Kasumi-1 (cell line): ENCODE measurements around the gene PIMREG.
A peak's percentile ranks its signal among the peaks of the same experiment; 100 is the strongest.
"Not testable (repeated sequence)": the region's sequence is repeated elsewhere in the genome, so short reads cannot be mapped to it uniquely, and the experiment has no call there.

Experiments
- DNase-seq, 2 experiments: peaks; one replicate each; lab custom pipeline; 2025; lab: John Stamatoyannopoulos, UW

Gene PIMREG

DNA sequence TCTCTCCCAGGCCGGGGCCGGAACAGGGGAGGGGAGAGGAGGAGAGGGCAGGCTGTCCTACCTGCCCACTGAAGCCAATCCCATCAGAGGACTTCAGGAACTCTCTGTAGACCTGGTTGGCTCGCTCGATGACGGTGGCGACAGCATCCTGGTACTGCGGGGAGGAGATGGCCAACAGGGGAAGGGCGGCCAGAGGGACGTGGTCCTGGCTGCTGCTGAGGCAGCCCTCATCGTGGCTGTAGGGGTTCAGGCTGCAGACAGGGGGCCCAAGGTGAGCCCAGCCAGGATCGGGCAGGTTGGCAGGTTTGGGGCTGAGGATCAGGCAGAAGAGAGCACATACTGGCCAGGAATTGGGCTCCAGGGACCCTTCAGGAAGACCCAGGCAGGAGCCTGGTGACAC, 34.2 kb downstream of the PIMREG start:
- no peak for DNase-seq

DNA sequence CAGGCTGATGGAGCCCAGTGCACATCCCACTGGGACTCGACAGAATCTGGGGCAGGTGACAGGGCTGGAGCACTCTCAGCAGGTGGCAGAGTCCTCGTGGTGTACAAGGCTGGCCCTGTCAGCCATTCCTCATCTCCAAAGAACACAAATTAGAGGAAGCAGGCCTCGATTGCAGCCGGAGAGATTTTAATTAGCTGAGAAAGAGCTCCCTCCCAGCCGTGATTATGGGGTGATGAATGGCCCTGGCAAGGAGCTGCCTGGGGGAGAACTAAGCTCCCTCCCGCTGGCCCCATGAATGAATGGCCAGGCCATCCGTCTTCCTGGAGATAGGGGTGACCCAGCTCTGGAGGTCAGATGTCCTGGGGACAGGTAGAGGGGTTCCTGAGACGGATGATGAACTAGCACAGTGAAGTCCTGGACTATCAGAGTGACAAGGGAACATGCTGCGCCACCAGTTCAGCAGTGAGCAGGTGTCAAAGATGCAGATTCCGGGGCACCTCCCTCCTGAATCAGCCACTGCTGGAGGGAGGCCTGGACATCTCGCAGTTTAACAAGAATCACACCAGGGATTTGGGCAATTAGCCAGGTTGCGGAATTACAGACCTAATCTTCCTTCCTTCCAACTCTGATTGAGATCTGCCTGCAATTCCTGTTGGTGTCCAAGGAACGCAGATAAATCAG, 35.5 kb downstream of the PIMREG start:
- no peak for DNase-seq

DNA sequence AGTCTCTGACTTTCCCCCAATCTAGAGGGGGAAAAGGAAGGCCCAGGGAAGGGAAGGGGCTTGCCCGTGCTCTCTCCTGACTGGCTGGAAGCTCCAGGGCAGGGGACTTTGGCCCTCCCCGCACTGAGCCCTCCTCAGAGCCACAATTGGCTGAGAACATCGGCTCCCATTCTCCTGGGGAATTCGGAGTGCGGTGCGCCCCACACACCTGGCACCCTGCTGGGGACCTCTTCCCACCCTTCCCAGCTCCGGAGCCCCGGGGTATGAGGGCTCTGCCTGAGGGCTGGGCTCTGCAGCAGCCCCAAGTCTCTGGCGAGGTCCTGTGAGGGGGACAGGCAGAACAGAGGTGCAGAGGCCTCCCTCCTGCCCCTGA, 36.0 kb downstream of the PIMREG start:
- no peak for DNase-seq

DNA sequence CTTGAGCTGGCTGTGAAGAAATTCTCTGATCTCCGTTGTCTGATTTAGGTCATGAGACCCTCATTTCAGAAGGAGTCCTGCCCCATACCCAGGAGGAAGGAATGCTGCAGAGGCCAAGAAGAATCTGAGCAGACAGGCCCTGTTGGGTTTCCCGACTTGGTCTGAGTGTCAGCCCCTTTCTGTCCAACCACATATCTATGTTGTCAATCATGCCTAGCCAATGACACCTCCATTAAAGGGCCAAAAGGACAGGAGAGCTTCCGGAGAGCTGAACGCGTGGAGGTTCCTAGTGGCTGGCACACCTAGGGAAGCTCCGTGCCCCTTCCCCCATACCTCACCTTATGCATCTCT, 37.8 kb downstream of the PIMREG start:
- DNase-seq: no peak

DNA sequence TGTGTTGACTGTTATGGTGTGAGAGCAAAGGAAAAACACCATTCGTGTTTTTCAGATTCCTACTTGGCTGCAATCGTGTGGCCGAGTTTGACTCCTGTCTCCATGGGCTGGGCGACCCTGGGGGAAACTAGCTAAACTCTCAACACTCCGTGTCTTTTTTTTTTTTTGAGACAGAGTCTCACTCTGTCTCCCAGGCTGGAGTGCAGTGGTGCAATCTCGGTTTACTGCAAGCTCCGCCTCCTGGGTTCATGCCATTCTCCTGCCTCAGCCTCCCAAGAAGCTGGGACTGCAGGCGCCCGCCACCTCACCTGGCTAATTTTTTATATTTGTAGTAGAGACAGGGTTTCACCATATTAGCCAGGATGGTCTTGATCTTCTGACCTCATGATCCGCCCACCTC, 38.5 kb downstream of the PIMREG start:
- DNase-seq: not testable (repeated sequence)

DNA sequence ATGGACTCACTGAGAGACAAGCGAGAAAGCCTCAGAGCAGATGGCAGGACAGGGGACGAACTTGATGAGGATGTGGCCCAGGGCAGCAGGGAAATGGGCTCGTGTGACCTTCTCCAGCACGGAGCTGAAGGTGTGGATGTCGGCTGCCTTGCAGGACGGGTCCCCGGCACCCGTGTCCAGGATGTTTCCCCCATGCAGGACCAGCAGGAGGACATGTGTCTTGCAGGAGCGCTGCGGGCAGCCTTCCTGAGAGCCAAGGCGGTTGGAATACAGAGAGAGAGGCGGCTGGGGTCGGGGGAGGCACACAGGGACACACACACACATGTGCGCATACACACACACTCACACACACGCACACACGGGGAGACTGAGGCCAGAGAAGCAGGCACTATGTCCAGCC, 39.3 kb downstream of the PIMREG start:
- no peak for DNase-seq

DNA sequence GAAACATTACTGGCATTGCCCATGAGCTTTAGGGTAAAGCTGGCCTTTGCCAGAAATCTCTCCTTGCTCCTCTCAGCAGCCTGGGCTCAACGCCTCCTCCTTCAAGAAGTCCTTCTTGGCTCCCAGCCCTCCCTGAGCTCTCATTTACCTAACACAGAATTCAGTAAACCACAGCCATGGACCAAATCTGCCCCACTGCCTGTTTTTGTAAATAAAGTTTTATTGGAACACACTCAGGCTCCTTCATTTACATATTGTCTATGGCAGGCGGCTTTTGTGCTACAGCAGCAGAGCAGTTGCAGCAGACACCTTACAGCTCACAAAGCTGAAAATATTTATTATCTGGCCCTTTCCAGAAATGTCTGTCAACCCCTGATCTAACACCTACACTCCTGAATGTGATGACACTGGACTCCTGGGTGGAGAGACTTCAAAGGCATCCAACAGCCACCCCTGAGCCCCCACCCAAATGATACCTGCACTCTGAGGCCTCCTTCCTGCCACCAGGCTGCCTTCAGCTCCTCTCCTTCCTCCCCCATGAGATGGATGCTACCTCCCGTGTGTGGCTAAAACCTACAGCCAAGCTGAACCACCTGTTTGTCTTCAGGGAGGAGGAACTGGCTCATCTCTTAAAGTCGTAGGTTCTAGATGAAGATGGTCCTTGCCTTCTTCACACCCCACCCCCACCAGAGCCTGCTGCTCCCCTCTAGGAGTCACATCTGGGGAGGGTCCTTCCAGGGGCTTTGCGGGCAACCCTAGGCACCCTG, 41.6 kb downstream of the PIMREG start:
- no peak for DNase-seq

DNA sequence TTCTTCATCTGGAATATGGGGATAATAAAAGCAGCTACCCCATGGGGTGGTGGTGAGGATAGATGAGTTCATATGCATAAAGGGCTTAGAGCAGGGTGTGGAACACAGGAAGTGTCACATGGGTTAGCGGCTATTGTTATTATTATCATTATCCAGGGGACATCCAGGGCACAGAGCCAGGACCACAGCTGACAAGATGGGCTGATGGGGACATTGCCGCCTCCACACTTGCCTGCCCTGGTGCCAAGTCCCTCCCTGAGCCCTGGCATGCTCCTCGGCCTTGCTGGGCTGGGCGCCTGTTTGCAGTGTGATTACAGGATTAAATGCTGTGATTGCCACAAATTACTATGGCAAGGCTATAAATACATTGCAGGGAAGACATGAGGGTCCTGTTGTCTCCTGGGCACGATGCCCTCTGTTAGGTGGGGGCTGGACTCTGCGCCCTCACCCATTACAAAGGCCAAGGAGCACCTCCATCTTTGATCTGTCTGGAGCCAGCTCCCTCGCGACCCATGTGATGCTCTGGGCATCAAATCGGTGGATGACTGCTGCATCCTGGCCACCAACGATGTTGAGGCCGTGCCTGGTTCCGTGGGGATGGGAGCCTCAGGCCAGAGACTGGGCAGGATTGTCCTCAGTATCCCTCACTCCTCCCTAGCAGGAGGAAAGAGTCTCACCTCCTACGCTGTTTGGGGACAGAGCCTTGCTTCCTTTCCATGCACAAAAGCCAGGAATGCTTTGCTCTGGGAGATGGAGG, 43.2 kb downstream of the PIMREG start:
- no peak for DNase-seq

DNA sequence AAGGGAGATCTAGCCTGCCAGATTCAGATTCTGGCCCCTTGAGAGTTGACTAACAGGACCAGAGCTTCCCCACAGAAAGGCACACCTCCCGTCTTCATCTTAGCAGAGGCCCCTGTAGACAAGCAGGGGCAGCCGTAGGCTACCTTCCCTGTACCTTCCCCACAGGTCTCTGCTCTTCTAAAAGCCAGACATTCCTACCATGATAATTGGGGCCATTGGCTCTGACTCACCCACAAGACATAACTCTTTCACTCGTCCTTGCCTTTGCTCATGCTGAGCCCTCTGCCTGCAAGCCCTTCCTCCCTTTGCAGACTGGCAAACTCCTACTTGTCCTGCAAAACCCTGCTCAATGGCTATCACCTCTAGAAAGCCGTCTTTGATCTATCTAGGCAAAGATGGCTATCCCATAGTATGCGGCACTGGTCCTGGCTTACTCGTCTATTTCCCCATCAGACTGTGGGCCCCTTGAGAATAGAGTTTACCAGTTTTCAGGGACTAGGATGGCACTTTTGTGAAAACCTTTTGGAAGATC, 43.8 kb downstream of the PIMREG start:
- DNase-seq: no peak

DNA sequence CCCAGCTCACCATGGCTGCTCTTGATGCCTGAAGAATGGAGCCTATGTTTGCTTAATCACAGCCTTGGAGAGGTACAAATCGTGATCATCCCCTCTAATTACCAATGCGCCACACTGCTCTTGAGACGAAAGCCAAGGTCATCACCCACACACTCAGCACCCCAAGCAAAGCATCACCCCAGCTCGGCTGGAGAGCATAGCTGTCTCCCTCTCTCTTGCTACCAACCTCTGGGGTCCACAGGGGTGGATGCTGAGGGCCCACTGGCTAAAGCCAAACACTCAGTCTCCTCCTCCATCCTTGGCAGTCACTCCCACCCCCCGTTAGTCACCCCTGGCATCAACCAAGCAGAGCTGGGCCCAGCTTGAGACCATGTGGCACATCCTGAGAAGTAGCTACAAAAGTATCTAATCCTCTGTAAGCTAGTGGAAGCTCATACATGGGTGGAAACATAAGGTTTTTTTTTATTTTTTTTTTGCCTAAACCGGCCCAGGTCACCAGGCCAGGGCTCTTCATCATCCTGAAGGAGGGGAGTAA, 44.8 kb downstream of the PIMREG start:
- no peak for DNase-seq

DNA sequence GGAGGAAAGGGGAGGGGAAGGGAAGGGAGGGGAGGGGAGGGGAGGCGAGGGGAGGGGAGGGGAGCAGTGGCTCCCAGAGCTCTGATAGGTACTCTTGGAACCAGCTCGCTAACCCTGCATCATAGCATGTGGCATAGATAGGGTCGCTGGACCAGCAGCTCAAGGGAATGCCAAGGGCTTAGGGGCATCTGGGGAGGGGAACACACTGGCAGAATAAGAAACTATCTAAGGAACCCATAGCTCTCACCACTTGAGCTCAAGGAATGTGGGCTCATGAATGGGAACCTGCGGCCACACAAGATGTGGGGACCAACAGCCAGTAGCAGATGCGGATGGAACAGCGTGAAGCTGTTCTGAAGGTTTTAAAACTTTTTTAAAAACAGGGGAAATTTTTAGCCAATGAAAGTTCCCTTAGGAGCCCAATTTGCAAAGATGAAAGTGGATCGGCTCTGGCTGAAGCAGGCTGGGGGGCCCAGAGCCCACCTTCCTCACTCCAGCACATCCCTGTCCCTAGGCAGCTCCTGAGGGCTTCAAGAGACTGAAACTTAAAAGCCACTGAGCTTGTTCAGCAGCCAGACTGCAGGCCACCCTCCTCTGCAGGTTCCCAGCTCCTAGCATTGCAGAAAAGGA, 46.9 kb downstream of the PIMREG start:
- no peak for DNase-seq

DNA sequence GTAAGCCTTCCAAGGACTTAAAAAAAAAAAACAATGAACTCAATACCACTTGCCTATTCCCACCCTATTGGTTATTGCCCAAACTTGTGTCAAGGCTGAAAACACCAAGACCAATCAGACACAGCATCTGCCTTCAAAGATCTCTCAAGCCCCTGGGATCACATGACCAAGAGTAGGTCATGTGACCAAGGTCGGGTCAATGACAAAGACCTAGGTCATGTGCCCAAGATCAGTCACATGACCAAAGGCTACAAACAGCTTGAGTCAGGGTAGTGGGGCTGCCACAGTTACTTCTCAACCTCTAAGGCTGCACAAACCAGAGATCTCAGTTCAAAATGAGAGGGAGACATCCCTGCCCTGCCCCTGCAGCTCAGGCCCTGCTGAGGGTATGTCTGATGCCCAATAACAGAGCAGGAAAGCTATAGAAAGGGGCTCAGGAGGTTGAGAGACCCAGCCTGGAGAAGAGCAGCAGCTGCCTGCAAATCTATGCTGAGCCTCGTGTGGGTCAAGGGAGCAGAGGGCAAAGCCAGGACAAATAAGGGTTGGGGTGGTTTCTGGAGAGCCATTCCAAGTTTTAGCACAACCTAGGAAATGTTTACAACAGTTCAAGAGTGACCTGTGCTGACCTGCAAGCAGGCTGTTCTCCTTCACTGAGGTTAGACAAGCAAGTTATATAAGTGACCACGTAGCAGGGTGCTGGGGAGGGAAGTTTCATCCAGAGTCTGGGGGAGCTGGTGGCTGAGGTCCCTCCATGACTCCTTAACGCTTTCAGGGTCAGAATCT, 48.8 kb downstream of the PIMREG start:
- DNase-seq: no peak

DNA sequence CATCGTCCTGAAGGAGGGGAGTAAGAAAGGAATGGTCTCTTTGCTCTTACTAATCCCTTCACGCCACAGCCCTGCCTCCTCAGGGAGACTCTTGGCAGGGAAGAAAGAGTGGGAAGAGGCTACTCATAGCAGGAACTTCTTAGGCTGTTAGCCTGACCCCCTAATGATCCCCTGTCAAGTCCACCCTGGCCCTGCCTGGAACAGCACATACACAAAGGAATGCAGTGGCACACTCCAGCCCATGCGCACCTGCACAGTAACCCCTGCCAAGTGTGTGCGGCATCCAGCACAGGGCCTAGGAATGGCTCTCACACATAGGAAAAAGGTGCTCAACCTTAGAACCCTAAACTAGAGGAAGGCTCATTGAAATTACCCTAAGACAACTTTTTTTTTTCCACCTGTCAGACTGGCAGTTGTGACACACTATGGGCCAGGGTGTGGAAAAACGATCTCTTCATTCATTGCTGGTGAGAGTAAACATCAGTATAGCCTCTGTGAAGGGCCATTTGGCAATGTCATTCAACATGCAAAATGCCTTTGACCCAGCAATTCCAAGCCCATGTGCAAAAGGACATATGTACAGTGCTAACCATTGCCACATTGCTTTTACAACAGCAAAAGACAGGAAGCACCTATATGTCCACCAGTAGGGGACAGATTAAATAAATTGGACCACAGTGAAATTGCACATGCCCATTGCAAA, 50.1 kb downstream of the PIMREG start:
- DNase-seq: no peak

DNA sequence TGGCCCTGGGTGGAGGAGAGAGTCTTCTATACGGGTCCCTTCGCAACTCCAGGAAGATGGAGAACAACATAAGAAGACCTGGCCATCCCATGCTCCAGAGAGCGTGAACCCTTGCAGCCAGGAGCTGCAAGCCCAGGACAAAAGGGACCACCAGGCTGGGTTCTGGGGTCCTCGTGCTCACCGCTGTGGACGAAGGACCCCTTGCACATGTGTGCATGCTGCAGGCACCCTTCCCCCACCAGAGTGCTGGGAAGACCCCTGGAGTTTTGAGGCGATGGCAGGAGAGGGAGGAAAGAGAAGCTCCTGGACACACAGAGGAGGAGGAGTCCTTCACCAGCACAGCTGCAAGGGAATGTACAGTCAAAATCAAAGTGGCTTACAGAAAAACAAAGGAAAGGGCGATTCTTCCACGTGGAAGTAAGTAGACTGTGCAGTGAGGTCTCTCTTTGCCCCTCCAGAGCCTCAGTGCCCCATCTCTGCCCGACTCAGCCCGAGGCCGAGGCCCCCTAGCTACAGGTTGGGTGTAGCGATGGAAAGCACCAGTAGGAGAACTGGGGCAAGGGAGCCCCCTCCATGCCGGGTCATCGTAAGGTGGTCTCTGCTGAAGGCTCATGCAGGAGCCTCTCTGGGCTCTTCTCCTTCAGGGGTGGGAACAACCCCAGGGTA, 51.3 kb downstream of the PIMREG start:
- no peak for DNase-seq

DNA sequence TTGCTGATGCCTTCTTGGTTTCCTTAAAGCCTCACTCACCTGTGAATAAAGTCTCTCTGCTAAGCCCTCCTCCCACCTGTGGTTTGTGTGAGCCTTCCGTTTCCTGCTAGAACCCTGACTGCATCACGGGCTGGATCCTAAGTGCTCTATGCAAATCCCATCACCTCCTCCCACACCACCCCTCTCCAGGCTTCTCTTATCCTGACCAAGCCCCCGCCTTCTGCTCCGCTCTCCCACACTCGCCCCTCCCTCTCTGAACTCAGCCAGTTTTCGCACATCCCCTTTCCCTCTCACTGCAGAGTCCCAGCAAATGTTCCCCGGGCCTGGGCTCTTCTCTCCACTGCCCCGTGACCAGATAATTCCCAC, 51.8 kb downstream of the PIMREG start:
- DNase-seq: peak in 1 of 2 experiments; percentile 3

DNA sequence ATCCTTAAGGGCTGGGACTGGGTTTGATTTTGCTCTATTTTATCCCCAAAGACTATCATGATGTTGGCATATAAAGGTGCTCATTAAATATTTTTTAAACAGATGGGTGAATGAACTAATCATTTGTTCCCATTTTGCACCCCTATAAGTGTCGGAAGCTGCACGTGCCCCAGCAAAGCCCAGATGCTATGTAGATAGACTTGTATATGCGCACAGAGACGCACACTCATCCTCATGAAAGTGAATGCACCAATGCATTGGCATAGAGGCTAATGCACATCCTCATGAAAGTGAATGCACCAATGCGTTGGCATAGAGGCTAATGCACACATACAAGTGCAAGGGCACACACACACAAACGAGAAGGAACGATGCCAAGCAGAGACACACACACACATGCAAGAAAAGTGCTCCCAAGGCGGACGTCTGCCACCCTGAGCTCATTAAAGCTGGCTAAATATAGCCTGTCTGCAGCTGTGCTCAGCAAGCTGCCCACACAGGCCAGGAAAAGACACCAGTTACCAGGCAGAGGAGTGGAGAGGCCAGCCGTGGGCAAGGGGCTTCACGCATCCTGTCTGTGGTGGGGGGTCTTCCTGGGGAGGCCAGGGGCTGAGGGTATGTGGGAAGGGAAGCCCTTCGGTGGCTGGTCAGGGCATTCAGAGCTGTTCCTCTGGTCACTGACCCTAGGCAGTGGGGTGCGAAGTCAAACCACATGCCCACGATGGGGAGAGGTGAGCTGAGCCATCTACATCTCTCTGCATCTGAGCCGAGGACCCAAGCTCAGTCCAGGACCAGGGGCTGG, 52.6 kb downstream of the PIMREG start:
- DNase-seq: no peak

DNA sequence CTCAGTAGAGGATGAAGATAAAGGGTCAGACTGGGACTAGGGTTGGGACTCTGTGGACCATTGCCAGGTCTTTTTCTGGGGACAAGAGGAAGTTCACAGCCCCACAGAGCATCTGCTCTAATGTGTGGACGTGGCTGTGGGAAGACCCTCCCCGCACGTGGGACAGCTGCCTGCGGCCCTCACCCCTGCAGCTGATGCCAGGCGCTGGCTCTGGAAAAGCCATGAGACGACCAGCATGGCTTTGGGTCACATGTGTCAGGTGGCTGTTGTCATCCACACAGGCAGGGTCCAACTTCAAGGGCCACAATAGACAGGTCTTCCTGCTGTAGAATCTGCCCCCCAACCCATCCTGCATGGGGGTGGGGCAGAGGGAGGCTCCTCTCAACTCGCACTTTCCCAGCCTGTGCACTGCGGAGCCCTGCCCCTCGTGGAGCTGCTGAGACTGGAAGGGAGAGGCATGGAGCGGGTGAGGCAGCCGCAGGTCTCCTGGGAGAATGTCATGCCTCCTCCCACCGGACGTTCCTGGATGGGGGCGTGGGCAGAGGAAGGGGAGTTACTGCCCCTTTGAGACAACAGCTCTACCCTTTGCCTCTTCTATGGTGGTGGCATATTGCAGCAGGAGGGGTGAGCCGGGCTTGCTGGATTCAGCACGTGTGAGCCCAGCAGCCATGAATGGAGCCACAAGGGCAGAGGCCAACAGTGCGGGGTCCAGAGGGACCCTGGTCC, 53.4 kb downstream of the PIMREG start:
- DNase-seq: no peak

DNA sequence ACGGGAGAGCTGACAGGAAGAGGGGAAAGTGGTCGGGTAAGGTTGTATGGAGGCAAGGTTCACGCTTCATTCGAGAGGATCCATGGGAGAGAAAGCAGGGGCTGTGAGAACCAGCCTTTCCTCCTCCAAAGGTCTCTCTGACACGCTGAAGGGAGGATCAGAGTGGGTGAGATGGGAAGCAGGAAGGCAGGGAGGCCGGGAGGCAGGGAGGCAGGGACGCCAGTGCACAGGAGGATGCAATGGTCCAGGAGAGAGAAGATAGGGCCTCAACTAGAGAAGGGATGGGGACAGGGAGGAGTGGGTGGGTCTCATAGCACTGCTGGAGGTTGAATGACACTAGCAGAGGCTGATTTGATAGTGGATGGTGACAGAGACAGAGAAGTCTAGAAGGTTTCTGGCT, 54.1 kb downstream of the PIMREG start:
- DNase-seq: no peak
